DMS114 treated with DMSO at 0.1 percent for 48 hours (cell line): Measurements from ENCODE around the gene MACROD2.

Experiments used
- DNase-seq: peaks from one replicate; lab custom pipeline; 2025; ENCODE audit not compliant: unreplicated experiment; lab: John Stamatoyannopoulos, UW

MACROD2 gene

GRCh38 chr20:15061955-15062354 lies 1066.6 kb downstream of the MACROD2 start:
- no peak for DNase-seq

GRCh38 chr20:15063081-15063480 lies 1067.8 kb downstream of the MACROD2 start:
- DNase-seq, result no peak

- DNase-seq, result no peak
Observed at GRCh38 chr20:15064741-15065140, 1069.4 kb downstream of the MACROD2 start.

GRCh38 chr20:15065794-15066193 lies 1070.5 kb downstream of the MACROD2 start:
- DNase-seq, result no peak

- no peak for DNase-seq
Observed at GRCh38 chr20:15068486-15068885, 1073.2 kb downstream of the MACROD2 start.

- no peak for DNase-seq
Observed at GRCh38 chr20:15069355-15069754, 1074.0 kb downstream of the MACROD2 start.

- DNase-seq, result no peak
Observed at GRCh38 chr20:15071085-15071808, 1075.9 kb downstream of the MACROD2 start.

GRCh38 chr20:15072316-15072715 lies 1077.0 kb downstream of the MACROD2 start:
- DNase-seq, result no peak

- no peak for DNase-seq
Observed at GRCh38 chr20:15075586-15075985, 1080.3 kb downstream of the MACROD2 start.

GRCh38 chr20:15076785-15077184 lies 1081.5 kb downstream of the MACROD2 start:
- no peak for DNase-seq

- no peak for DNase-seq
Observed at GRCh38 chr20:15077733-15078250, 1082.5 kb downstream of the MACROD2 start.

GRCh38 chr20:15079594-15080340 lies 1084.5 kb downstream of the MACROD2 start:
- no peak for DNase-seq

- no peak for DNase-seq
Observed at GRCh38 chr20:15081261-15081660, 1085.9 kb downstream of the MACROD2 start.

- DNase-seq, result no peak
Observed at GRCh38 chr20:15091421-15092037, 1096.2 kb downstream of the MACROD2 start.

GRCh38 chr20:15098351-15098750 lies 1103.0 kb downstream of the MACROD2 start:
- no peak for DNase-seq

GRCh38 chr20:15099130-15099529 lies 1103.8 kb downstream of the MACROD2 start:
- DNase-seq, result no peak

GRCh38 chr20:15100506-15101160 lies 1105.3 kb downstream of the MACROD2 start:
- DNase-seq, result no peak

GRCh38 chr20:15107931-15108330 lies 1112.6 kb downstream of the MACROD2 start:
- DNase-seq, result no peak

GRCh38 chr20:15109494-15109893 lies 1114.2 kb downstream of the MACROD2 start:
- DNase-seq, result no peak

GRCh38 chr20:15111654-15112053 lies 1116.3 kb downstream of the MACROD2 start:
- DNase-seq, result no peak

- DNase-seq, result no peak
Observed at GRCh38 chr20:15113144-15113773, 1117.9 kb downstream of the MACROD2 start.
